Esophagus muscularis mucosa (tissue), 4 donors: ENCODE results near the gene KRT82. TPM values are rescaled to one million over a fixed set of nuclear protein-coding genes. Genes with fewer than 3 reads are reported as not detected.

Source experiments
- DNase-seq: peaks from one replicate; pipeline ENCODE4 v3.0.0-alpha.2; 2017; ENCODE audit errors: extremely low spot score
- H3K27ac ChIP-seq, 4 donors: fragments of 200-600 bp; sonication (generic); replicated peaks in 1 of 4; 1 replicate in 3 of 4; 2 replicates in 1 of 4; pipeline ENCODE4 v1.5.1; 2016 to 2019; ENCODE audit warnings: mild to moderate bottlenecking in 1 of 4
- H3K27me3 ChIP-seq, 4 donors: fragments of 200-600 bp; sonication (generic); one replicate each; pipeline versions ENCODE4 v1.5.1 to v1.6.0; 2016 to 2019
- H3K36me3 ChIP-seq, 4 donors: fragments of 200-600 bp; sonication (generic); one replicate each; pipeline ENCODE4 v1.5.1; 2016 to 2019
- H3K4me1 ChIP-seq, 4 donors: fragments of 200-600 bp; sonication (generic); one replicate each; pipeline ENCODE4 v1.5.1; 2016 to 2019
- H3K4me3 ChIP-seq, 4 donors: fragments of 200-600 bp; sonication (generic); 1 replicate in 2 of 4; 2 replicates in 2 of 4; pipeline ENCODE4 v1.5.1; 2016 to 2019; ENCODE audit warnings: mild to moderate bottlenecking in 4 of 4, moderate library complexity in 1 of 4
- H3K9me3 ChIP-seq, 4 donors: fragments of 200-600 bp; sonication (generic); 1 replicate in 3 of 4; 2 replicates in 1 of 4; pipeline ENCODE4 v1.5.1; 2016 to 2019
- CTCF ChIP-seq, 3 experiments: fragments of 200-600 bp in 2 of 3; fragments of 450-650 bp in 1 of 3; sonication (generic) in 2 of 3; IDR thresholded peaks; one replicate each; pipeline ENCODE4 v1.5.1; 2017 to 2019; ENCODE audit warnings: antibody characterized with exemption in 3 of 3, mild to moderate bottlenecking in 2 of 3, moderate library complexity in 1 of 3
- EP300 ChIP-seq: sonication (generic); formaldehyde crosslinking; IDR thresholded peaks from one replicate; pipeline ENCODE4 v1.6.1; 2017; ENCODE audit warnings: antibody characterized with exemption
- POLR2A ChIP-seq: fragments of 450-650 bp; IDR thresholded peaks from one replicate; pipeline ENCODE4 v1.6.1; 2017; ENCODE audit warnings: antibody characterized with exemption, moderate library complexity, mild to moderate bottlenecking, low read depth
- POLR2AphosphoS5 ChIP-seq, 2 donors: sonication (generic); formaldehyde crosslinking; IDR thresholded peaks; one replicate each; pipeline ENCODE4 v1.6.1; 2017; ENCODE audit warnings: antibody characterized with exemption in 2 of 2
- WGBS: methylation state at CpG from one replicate; pipeline ENCODE4 v1.1.5; 2018; 5-methylcytosine and 5-hydroxymethylcytosine counted together
- intact Hi-C: fragments of 100-400 bp; cut with DNase I; formaldehyde crosslinking; loops from one replicate; pipeline ENCODE4 v1.15.1; 2023
- total RNA-seq, 4 donors: library from RNA; depleted of rRNA; stranded (reverse); fragments of >200 nt; gene quantifications; one replicate each; pipeline versions ENCODE4 v1.1.0 to v1.2.1, GENCODE V29; 2016

KRT82 gene
- total RNA-seq, 4 donors from 2014 or later: not detected

DNA sequence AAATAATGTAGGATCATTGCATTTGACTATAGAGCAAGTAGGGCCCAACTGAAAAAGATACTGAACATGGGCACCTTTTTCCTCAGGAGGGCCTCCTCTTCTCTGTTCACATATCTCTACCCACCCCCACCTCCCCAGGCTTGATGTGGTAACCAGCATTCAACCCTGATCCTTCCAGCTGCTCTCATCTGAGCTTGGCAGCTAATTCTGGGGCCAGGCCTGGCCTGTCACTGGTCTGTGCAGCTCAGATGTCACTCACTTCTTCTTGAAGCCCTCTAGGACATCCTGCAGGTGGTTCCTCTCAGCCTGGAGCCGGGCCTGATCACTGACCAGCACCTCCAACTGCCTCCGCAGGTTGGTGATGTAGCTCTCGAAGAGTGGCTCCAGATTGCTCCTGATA is 22.8 kb downstream of the KRT82 start:
- Histone ChIP-seq H3K27ac (no peak overlapping the region), H3K4me3 (no peak overlapping the region), H3K27me3 (peaks cover 0 to 2% (median 0%) of the 10 kb centered on the region in 4 donors), H3K9me3 (no peaks in the 10 kb centered on the region), H3K36me3 (no peaks in the 10 kb centered on the region), H3K4me1 (no peaks in the 10 kb centered on the region)
- WGBS: 93% methylated on average over 3 of the region's 3 CpGs
- intact Hi-C loops: no loop called here
- TF ChIP-seq CTCF (IDR thresholded peaks at IDR 0.05) (no peak), EP300 (no peak), POLR2AphosphoS5 (IDR thresholded peaks at IDR 0.05) (no peak), POLR2A (no peak)
- DNase-seq: no peak

DNA sequence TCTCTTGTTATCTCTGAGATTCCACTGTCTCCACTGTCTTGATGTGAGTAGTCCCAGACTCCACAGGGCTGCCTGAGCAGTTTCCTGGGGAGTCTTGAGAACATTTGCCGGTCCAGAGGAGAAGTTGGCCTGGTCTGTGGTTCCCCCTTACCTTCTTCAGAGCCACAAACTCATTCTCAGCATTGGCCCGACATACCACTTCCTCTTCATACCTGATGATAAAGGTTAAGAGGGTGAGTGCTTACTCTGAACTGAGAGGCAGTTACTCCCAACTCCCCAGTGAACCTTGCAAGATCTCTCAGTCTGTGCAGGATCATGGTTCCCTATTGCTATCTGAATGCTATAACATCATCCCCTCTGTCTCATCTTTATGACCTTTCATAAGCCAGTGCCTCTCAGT is 23.3 kb downstream of the KRT82 start:
- Histone ChIP-seq H3K4me3 (no peak overlapping the region), H3K4me1 (no peaks in the 10 kb centered on the region), H3K27me3 (peaks cover 0 to 4% (median 0%) of the 10 kb centered on the region in 4 donors), H3K36me3 (no peaks in the 10 kb centered on the region), H3K9me3 (no peaks in the 10 kb centered on the region), H3K27ac (no peak overlapping the region)
- WGBS: 86% methylated on average over 2 of the region's 2 CpGs
- DNase-seq: no peak
- TF ChIP-seq CTCF (IDR thresholded peaks at IDR 0.05): no peak
- TF ChIP-seq EP300: no peak
- no peak for TF ChIP-seq POLR2A
- TF ChIP-seq POLR2AphosphoS5 (IDR thresholded peaks at IDR 0.05): no peak
- intact Hi-C loops: no loop called here

GRCh38 chr12:52381206-52381605 is 24.9 kb downstream of the KRT82 start:
- 95% methylated on average over 8 of the region's 8 CpGs for WGBS
- Histone ChIP-seq H3K4me1 (no peaks in the 10 kb centered on the region), H3K4me3 (no peak overlapping the region), H3K27me3 (peaks cover 0 to 9% (median 0%) of the 10 kb centered on the region in 4 donors), H3K9me3 (no peaks in the 10 kb centered on the region), H3K27ac (no peak overlapping the region), H3K36me3 (no peaks in the 10 kb centered on the region)
- DNase-seq: no peak
- intact Hi-C loops: no loop called here
- TF ChIP-seq EP300: no peak
- TF ChIP-seq CTCF (IDR thresholded peaks at IDR 0.05): no peak
- TF ChIP-seq POLR2AphosphoS5 (IDR thresholded peaks at IDR 0.05): no peak
- no peak for TF ChIP-seq POLR2A

DNA sequence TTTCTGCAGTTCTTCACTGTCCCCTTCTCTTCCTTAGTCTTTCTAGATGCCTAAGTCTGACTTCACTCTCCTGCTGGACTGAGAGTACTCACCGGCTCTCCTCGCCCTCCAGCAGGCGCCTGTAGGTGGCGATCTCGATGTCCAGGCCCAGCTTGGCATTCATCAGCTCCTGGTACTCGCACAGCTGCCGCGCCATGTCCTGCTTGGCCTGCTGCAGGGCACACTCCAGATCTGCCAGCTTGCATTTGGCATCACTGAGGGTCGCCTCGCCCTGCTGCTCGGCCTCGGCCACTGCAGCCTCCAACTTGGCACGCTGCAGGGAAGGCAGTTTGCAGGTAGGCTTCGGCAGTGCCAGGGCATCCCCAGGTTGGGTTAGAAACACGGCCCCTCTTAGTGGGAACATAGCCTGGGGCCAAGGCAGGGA is 25.9 kb downstream of the KRT82 start:
- H3K9me3 ChIP-seq: no peaks in the 10 kb centered on the region
- no peak overlapping the region for H3K4me3 ChIP-seq
- intact Hi-C loops: no loop called here
- no peak for DNase-seq
- peak in 1 of 3 experiments; percentile 24 for TF ChIP-seq CTCF (IDR thresholded peaks at IDR 0.05)
- no peak for TF ChIP-seq POLR2A
- H3K27ac ChIP-seq: no peak overlapping the region
- H3K4me1 ChIP-seq: no peaks in the 10 kb centered on the region
- H3K36me3 ChIP-seq: no peaks in the 10 kb centered on the region
- WGBS: 64% methylated on average over 14 of the region's 15 CpGs
- H3K27me3 ChIP-seq: peaks cover 0 to 9% (median 0%) of the 10 kb centered on the region in 4 donors

DNA sequence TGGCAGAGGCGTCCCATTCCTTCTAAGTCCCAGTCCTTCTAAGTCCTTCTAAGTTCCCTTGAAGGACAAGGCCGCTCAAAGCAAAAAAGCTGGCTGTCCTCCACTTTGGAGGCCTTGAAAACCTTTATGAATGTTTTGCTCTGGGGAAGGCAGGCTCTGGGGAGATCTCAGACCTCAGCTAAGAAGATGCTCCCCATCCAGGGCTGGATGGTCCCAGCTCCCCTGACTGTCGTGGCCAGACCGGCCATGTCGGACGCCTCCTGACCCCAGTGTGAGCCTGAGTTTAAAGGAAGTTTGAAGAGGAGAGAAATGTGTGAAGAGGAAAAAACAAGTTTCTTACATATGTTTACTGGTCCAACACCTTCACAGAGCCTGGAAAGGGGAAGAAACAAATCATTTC is 26.6 kb downstream of the KRT82 start:
- Histone ChIP-seq H3K9me3 (no peaks in the 10 kb centered on the region), H3K27ac (no peak overlapping the region), H3K4me3 (no peak overlapping the region), H3K36me3 (no peaks in the 10 kb centered on the region), H3K27me3 (peaks cover 0 to 9% (median 0%) of the 10 kb centered on the region in 4 donors), H3K4me1 (no peaks in the 10 kb centered on the region)
- DNase-seq: no peak
- 92% methylated on average over 6 of the region's 6 CpGs for WGBS
- intact Hi-C loops: loop anchor here (10.0 kb wide), 2 partner anchors 195 to 605 kb away; partner anchors contain the start of gene KRT74
- no peak for TF ChIP-seq POLR2AphosphoS5 (IDR thresholded peaks at IDR 0.05)
- TF ChIP-seq POLR2A: no peak
- TF ChIP-seq EP300: no peak
- no peak for TF ChIP-seq CTCF (IDR thresholded peaks at IDR 0.05)
